Fibroblast of mammary gland (primary cell): Measurements from ENCODE around the gene OR52I1.

Source experiments
- DNase-seq: peaks from one replicate; pipeline ENCODE4 v3.0.0-alpha.2; 2010; ENCODE audit warnings: low read depth
- H3K4me3 ChIP-seq: 2 replicates; pipeline ENCODE4 v1.5.1; 2011; ENCODE audit warnings: low read depth, mild to moderate bottlenecking, low read length, moderate library complexity; ENCODE audit not compliant: control insufficient read depth
- TF ChIP-seq, protein P1 (sequence below): conservative IDR thresholded peaks from 2 replicates; pipeline ENCODE4 v1.5.1; 2011; ENCODE audit warnings: low read depth, low read length, inconsistent platforms; ENCODE audit not compliant: control insufficient read depth, insufficient read depth

OR52I1 gene

GRCh38 chr11:4610258-4610935 lies 16.6 kb downstream of the OR52I1 start:
- TF ChIP-seq, protein P1, sequence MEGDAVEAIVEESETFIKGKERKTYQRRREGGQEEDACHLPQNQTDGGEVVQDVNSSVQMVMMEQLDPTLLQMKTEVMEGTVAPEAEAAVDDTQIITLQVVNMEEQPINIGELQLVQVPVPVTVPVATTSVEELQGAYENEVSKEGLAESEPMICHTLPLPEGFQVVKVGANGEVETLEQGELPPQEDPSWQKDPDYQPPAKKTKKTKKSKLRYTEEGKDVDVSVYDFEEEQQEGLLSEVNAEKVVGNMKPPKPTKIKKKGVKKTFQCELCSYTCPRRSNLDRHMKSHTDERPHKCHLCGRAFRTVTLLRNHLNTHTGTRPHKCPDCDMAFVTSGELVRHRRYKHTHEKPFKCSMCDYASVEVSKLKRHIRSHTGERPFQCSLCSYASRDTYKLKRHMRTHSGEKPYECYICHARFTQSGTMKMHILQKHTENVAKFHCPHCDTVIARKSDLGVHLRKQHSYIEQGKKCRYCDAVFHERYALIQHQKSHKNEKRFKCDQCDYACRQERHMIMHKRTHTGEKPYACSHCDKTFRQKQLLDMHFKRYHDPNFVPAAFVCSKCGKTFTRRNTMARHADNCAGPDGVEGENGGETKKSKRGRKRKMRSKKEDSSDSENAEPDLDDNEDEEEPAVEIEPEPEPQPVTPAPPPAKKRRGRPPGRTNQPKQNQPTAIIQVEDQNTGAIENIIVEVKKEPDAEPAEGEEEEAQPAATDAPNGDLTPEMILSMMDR: no peak
- DNase-seq: no peak
- H3K4me3 ChIP-seq: no peak overlapping the region

- H3K4me3 ChIP-seq: no peak overlapping the region
- TF ChIP-seq, protein P1: no peak
- DNase-seq: no peak
Measured at GRCh38 chr11:4611986-4612385, 18.1 kb downstream of the OR52I1 start.

DNA sequence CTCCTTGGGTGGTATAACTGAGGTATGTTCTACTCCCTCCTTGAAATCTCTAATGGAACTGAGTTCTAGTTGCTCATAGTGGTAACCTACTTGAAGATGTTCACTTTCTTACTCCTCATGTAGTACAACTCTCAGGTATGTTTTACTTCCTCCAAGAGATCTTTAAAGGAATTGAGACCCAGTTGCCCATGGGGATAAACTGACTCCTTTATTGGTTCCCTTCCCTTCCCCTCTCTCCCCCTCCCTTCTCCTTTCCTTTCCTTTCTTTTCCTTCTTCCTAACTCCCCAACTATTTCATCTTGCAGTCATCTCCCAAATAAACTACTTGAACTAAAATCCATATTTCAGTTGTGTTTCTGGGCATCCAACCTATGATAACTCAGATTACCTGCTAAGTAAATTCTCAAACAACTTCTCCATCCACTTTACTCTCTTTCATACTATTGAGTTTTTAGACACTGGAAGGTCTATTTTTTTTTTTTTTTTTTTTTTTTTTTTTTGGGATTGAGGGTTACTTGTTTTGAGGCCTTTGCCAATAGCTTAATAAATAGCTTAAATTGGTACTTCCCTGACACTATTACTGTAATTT lies 22.1 kb downstream of the OR52I1 start:
- TF ChIP-seq, protein P1: no peak
- no peak for DNase-seq
- H3K4me3 ChIP-seq: no peak overlapping the region

DNA sequence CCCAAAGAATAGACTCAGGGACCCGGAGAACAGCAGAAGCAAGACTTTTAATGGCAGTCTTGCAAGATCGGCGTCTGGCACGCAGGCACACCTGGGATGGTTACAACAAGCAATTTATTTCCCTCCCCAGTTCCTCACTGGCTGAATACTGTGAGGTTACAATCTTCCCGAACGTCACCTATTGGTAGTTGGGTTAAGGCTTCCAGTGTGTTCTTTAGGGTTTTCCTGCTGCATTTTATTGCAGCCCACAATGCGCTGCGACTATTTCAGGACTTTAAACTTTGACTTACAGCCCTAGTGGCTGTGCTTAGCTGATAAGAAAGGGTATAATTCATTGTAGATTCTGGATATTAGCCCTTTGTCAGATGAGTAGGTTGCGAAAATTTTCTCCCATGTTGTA lies 25.7 kb downstream of the OR52I1 start:
- no peak for DNase-seq
- TF ChIP-seq, protein P1: no peak
- H3K4me3 ChIP-seq: no peak overlapping the region

- TF ChIP-seq, protein P1: peak; percentile 69
- no peak overlapping the region for H3K4me3 ChIP-seq
- DNase-seq: peak; percentile 83
Measured at GRCh38 chr11:4626207-4627099, 32.6 kb downstream of the OR52I1 start.

- TF ChIP-seq, protein P1: no peak
- DNase-seq: no peak
Measured at GRCh38 chr11:4636136-4636535, 42.3 kb downstream of the OR52I1 start.

More at GRCh38 chr11:4636136-4636535, 42.3 kb downstream of the OR52I1 start:
- H3K4me3 ChIP-seq: no peak overlapping the region
